Ishikawa (cell line): ENCODE measurements around the gene NTSR1.

Experiments
- CEBPB ChIP-seq: IDR thresholded peaks from 2 replicates; pipeline ENCODE4 v1.6.1; 2012
- CREB1 ChIP-seq: IDR thresholded peaks from 2 replicates; pipeline ENCODE4 v1.6.1; 2012; ENCODE audit warnings: low read depth
- EGR1 ChIP-seq: IDR thresholded peaks from 2 replicates; pipeline ENCODE4 v1.6.1; 2012
- EP300 ChIP-seq: IDR thresholded peaks from 2 replicates; pipeline ENCODE4 v1.6.1; 2012; ENCODE audit warnings: borderline replicate concordance
- FOXM1 ChIP-seq: IDR thresholded peaks from 2 replicates; pipeline ENCODE4 v1.6.1; 2012; ENCODE audit warnings: low read depth, borderline replicate concordance
- NFIC ChIP-seq: IDR thresholded peaks from 2 replicates; pipeline ENCODE4 v1.6.1; 2012
- RAD21 ChIP-seq: IDR thresholded peaks from 2 replicates; pipeline ENCODE4 v1.6.1; 2012; ENCODE audit warnings: low read depth
- TAF1 ChIP-seq: IDR thresholded peaks from 2 replicates; pipeline ENCODE4 v1.6.1; 2012; ENCODE audit warnings: low read depth, mild to moderate bottlenecking
- TCF12 ChIP-seq: IDR thresholded peaks from 2 replicates; pipeline ENCODE4 v1.6.1; 2012; ENCODE audit warnings: low read depth
- TEAD4 ChIP-seq: IDR thresholded peaks from 2 replicates; pipeline ENCODE4 v1.6.1; 2012
- YY1 ChIP-seq: IDR thresholded peaks from 2 replicates; pipeline ENCODE4 v1.6.1; 2012; ENCODE audit warnings: low read depth
- TF ChIP-seq, protein P1 (sequence below): IDR thresholded peaks from 2 replicates; pipeline ENCODE4 v1.6.1; 2012; ENCODE audit warnings: low read depth, mild to moderate bottlenecking
- TF ChIP-seq, protein P2 (sequence below): IDR thresholded peaks from 2 replicates; pipeline ENCODE4 v1.6.1; 2012
- TF ChIP-seq, protein P3 (sequence below): IDR thresholded peaks from 2 replicates; pipeline ENCODE4 v1.6.1; 2012

DNA sequence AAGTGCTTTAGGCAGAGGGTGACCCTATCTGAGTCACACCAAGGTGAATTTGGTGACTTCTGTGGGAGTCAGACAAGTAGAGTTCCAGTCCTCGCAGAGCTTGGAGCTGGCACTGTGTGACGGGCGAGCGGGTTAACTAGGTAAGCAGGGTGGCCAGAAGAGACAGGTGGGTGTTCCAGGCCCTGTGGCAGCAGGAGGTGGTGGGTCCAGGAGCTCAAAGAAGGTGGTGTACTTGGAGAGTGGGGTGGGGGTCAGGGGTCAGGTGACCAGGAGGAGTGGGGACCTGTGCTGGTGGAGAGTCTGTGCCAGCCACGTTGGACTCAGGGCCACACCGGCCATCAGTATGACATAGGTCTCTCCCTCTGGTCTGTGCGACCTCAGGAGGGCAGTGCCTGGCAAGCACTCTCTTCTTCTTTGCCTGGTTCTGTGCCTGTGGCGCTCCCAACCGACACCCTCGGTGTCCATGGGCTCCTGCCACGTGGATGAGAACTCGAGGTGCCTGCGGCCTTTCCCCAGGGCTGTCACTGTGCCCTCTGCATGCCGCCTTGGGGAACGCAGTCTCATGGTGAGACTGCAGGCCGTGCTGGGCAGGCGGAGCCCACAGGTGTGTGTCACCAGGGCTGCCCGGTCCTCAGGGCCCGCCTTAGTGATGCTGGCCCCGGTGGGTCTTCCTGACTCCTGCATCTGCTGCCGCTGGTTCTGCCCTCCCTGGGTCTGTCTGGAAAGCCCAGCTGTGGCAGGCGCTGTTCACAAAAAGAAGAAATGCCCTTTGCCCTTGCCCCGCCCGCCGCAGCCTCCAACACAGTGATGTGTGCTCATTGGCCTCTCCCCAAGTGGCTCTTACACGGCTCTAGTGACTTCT is 89.3 kb downstream of the NTSR1 start:
- no peak for TF ChIP-seq RAD21
- TF ChIP-seq EP300 = no peak
- no peak for TF ChIP-seq YY1
- TF ChIP-seq, protein P1, sequence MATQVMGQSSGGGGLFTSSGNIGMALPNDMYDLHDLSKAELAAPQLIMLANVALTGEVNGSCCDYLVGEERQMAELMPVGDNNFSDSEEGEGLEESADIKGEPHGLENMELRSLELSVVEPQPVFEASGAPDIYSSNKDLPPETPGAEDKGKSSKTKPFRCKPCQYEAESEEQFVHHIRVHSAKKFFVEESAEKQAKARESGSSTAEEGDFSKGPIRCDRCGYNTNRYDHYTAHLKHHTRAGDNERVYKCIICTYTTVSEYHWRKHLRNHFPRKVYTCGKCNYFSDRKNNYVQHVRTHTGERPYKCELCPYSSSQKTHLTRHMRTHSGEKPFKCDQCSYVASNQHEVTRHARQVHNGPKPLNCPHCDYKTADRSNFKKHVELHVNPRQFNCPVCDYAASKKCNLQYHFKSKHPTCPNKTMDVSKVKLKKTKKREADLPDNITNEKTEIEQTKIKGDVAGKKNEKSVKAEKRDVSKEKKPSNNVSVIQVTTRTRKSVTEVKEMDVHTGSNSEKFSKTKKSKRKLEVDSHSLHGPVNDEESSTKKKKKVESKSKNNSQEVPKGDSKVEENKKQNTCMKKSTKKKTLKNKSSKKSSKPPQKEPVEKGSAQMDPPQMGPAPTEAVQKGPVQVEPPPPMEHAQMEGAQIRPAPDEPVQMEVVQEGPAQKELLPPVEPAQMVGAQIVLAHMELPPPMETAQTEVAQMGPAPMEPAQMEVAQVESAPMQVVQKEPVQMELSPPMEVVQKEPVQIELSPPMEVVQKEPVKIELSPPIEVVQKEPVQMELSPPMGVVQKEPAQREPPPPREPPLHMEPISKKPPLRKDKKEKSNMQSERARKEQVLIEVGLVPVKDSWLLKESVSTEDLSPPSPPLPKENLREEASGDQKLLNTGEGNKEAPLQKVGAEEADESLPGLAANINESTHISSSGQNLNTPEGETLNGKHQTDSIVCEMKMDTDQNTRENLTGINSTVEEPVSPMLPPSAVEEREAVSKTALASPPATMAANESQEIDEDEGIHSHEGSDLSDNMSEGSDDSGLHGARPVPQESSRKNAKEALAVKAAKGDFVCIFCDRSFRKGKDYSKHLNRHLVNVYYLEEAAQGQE = no peak
- TF ChIP-seq, protein P2, sequence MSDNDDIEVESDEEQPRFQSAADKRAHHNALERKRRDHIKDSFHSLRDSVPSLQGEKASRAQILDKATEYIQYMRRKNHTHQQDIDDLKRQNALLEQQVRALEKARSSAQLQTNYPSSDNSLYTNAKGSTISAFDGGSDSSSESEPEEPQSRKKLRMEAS = no peak
- TF ChIP-seq TCF12 = no peak
- no peak for TF ChIP-seq TEAD4
- TF ChIP-seq CEBPB = no peak
- no peak for TF ChIP-seq NFIC
- TF ChIP-seq TAF1 = no peak
- TF ChIP-seq FOXM1 = no peak
- TF ChIP-seq, protein P3, sequence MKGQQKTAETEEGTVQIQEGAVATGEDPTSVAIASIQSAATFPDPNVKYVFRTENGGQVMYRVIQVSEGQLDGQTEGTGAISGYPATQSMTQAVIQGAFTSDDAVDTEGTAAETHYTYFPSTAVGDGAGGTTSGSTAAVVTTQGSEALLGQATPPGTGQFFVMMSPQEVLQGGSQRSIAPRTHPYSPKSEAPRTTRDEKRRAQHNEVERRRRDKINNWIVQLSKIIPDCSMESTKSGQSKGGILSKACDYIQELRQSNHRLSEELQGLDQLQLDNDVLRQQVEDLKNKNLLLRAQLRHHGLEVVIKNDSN = no peak
- no peak for TF ChIP-seq CREB1
- no peak for TF ChIP-seq EGR1
